Fibroblast of pulmonary artery (primary cell): ENCODE results near the gene KIF20B.
A peak's percentile ranks its signal among the peaks of the same experiment; 100 is the strongest.

Source experiments
- DNase-seq: peaks from one replicate; pipeline ENCODE4 v3.0.0-alpha.2; 2010; ENCODE audit warnings: low read depth
- H3K4me3 ChIP-seq: replicated peaks from 2 replicates; pipeline ENCODE4 v1.5.1; 2011; ENCODE audit warnings: low read depth, mild to moderate bottlenecking, control low read depth, low read length, moderate library complexity
- CTCF ChIP-seq: IDR thresholded peaks from 2 replicates; pipeline ENCODE4 v1.5.1; 2011; ENCODE audit warnings: mild to moderate bottlenecking, control low read depth, low read length, inconsistent platforms; ENCODE audit errors: missing control alignments

Gene KIF20B

GRCh38 chr10:89700923-89701241, 508 bp upstream of the KIF20B start:
- no peak for DNase-seq
- peak overlapping the region; percentile 84 for H3K4me3 ChIP-seq
- TF ChIP-seq CTCF = no peak

- TF ChIP-seq CTCF = no peak
- no peak for DNase-seq
- H3K4me3 ChIP-seq = peak overlapping the region; percentile 84
Measured at GRCh38 chr10:89702121-89702480, 711 bp downstream of the KIF20B start.

GRCh38 chr10:89705466-89705865, 4.1 kb downstream of the KIF20B start:
- H3K4me3 ChIP-seq = no peak overlapping the region
- DNase-seq = no peak

GRCh38 chr10:89706011-89706410, 4.6 kb downstream of the KIF20B start:
- no peak for DNase-seq
- TF ChIP-seq CTCF = no peak
- H3K4me3 ChIP-seq = no peak overlapping the region

More at GRCh38 chr10:89705466-89705865, 4.1 kb downstream of the KIF20B start:
- no peak for TF ChIP-seq CTCF

- no peak for DNase-seq
- TF ChIP-seq CTCF = no peak
- no peak overlapping the region for H3K4me3 ChIP-seq
Measured at GRCh38 chr10:89707372-89707771, 6.0 kb downstream of the KIF20B start.

- peak; percentile 20 for DNase-seq
- no peak overlapping the region for H3K4me3 ChIP-seq
- TF ChIP-seq CTCF = no peak
Measured at GRCh38 chr10:89710753-89711152, 9.4 kb downstream of the KIF20B start.

- no peak for DNase-seq
- no peak overlapping the region for H3K4me3 ChIP-seq
- TF ChIP-seq CTCF = no peak
Measured at GRCh38 chr10:89734616-89735015, 33.2 kb downstream of the KIF20B start.
